Fibroblast of villous mesenchyme (primary cell): Measurements from ENCODE around the gene DBT. TPM values are rescaled to one million over a fixed set of nuclear protein-coding genes. Genes with fewer than 3 reads are reported as not detected.
"Not testable (repeated sequence)": the region's sequence is repeated elsewhere in the genome, so short reads cannot be mapped to it uniquely, and the experiment has no call there.

ENCODE experiments used
- DNase-seq: peaks from one replicate; pipeline ENCODE4 v3.0.0-alpha.2; 2010; ENCODE audit warnings: low read depth
- H3K4me3 ChIP-seq: 2 replicates; pipeline ENCODE4 v1.5.1; 2011; ENCODE audit warnings: low read depth, mild to moderate bottlenecking, low read length
- total RNA-seq: library from RNA; depleted of rRNA; stranded (reverse); fragments of >200 nt; gene quantifications from 2 replicates; pipeline ENCODE4 v1.2.3, GENCODE V29; 2012
- TF ChIP-seq, protein P1 (sequence below): IDR thresholded peaks from 2 replicates; pipeline ENCODE4 v1.5.1; 2012; ENCODE audit warnings: low read depth, mild to moderate bottlenecking, low read length; ENCODE audit not compliant: insufficient read depth

Gene DBT
- total RNA-seq = 4.2 and 6.0 TPM in 2 replicates

DNA sequence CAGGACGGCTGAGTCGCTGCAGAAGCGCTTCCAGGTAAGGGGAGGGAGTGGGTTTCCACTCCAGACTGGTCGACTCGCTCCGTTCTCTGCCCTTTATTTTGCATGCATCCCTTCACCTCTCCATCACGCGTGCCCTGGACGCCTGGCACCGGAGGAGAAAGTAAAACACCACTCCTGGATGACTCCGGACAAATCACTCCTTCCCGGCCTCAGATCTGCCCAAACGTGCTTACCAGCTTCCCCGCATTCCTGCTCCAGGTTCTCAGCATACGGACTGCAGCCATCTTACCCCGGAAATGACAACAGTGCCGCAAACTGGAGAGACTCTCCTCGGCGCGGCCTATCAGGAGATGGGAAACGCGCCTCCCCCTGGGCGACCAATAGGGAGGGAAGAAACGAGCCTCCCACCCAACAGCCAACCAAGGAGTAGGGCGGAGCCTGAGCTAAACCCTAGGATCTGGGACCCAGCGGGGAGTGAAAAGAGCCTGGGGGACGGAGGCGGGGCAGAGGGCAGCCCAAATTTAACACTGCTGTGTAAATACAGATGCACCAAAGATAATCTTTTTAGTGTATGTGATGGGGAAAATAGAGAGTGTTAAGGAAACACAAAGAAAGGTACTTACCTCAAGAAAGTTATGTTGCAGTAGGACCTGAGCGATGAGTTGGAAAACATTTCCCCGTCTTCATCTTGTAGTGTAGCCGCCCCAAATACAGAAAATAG is at the start of gene DBT:
Gene DBT, minus strand, starts transcription at position 298 of the 721 bp plus-strand sequence. Its CDS starts 14 bp downstream, at position 284.
- DNase-seq = peak; percentile 94
- TF ChIP-seq, protein P1, sequence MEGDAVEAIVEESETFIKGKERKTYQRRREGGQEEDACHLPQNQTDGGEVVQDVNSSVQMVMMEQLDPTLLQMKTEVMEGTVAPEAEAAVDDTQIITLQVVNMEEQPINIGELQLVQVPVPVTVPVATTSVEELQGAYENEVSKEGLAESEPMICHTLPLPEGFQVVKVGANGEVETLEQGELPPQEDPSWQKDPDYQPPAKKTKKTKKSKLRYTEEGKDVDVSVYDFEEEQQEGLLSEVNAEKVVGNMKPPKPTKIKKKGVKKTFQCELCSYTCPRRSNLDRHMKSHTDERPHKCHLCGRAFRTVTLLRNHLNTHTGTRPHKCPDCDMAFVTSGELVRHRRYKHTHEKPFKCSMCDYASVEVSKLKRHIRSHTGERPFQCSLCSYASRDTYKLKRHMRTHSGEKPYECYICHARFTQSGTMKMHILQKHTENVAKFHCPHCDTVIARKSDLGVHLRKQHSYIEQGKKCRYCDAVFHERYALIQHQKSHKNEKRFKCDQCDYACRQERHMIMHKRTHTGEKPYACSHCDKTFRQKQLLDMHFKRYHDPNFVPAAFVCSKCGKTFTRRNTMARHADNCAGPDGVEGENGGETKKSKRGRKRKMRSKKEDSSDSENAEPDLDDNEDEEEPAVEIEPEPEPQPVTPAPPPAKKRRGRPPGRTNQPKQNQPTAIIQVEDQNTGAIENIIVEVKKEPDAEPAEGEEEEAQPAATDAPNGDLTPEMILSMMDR = no peak
- peak within 1 kb of the TSS; percentile 98 for H3K4me3 ChIP-seq

DNA sequence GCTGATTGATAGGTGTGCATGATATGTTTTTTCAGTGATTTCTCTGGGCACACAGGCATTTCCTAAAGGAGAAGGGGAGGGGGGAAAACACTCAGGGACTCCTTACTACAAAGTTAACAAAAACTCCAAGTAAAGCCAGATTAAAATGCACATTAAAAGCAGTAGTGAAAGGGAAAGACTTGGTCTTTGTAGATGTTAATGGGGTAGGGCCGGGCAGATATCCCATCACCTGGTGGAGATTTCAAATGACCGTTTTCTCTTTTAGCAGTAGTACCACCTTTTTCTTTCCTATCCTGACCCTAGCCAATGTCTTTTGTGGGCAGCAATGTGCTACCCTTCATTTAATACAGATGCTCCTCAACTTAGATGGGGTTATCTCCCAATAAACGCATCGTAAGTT is 48.9 kb upstream of the DBT start:
- H3K4me3 ChIP-seq = no peak overlapping the region
- TF ChIP-seq, protein P1 = no peak
- DNase-seq = no peak

DNA sequence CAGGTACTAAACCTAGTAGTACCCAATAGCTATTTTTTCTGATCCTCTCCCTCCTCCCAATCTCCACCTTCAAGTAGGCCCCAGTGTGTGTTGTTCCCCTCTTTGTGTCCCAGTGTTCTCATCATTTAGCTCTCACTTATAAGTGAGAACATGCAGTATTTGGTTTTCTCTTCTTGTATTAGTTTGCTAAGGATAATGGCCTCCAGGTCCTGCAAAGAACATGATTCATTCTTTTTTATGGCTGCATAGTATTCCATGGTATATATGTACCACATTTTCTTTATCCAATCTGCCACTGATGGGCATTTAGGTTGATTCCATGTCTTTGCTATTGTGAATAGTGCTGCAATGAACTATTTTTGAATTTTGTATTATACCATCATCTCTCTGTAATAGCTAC is 47.4 kb upstream of the DBT start:
- not testable (repeated sequence) for H3K4me3 ChIP-seq, DNase-seq

DNA sequence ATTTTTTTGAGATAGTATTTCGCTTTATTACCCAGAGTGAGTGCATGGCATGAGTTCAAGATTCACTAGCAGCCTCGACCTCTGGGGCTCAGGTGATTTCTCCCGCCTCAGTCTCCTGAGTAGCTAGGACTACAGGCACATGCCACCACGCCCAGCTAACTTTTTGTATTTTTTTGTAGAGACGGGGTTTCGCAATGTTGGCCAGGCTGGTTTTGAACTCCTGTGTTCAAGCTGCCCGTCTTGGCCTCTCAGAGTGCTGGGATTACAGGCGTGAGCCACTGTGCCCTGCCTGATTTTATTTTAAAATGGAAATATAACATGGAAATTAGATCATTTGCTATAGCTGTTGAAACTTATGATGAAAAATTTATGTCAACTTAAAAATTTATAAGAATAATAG is 46.5 kb upstream of the DBT start:
- DNase-seq = no peak

DNA sequence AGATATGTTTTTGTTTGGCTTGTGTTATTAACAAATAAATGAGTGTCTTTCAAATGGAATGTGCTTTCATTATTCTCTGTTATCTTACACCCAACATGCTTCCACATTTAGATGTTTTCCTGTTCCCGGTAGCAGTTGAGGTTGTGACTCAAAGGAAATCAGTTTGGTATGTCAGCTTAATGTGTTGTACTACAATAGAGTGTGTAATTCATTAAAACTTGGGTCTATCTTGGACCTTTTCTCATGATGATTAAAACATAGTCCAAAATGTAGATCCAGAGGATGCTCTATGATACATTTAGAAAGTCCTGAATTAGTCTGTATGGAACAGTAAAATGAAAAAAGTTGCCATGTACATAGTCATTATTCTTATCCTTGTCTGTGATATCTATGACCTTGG is 43.1 kb upstream of the DBT start:
- DNase-seq = peak; percentile 57
- H3K4me3 ChIP-seq = no peak overlapping the region
- TF ChIP-seq, protein P1 = no peak

More for the DNA sequence above, 46.5 kb upstream of the DBT start:
- TF ChIP-seq, protein P1 = no peak
- H3K4me3 ChIP-seq = no peak overlapping the region

DNA sequence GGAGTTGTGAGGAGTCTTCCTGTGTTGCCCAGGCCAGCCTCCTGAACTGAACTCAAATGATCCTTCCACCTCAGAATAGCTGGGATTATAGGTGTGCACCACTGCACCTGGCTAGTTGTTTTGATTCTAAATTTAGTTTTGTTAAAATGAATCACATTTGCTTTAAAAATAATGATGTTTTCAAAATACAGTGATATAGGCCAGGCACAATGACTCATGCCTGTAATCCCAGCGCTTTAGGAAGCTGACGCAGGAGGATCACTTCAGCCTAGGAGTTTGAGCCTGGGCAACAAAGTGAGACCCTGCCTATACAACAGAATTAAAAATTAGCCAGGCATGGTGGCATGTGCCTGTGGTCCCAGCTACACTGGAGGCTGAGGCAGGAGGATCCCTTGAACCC is 40.7 kb upstream of the DBT start:
- DNase-seq = peak; percentile 74
- TF ChIP-seq, protein P1 = no peak
- no peak overlapping the region for H3K4me3 ChIP-seq

DNA sequence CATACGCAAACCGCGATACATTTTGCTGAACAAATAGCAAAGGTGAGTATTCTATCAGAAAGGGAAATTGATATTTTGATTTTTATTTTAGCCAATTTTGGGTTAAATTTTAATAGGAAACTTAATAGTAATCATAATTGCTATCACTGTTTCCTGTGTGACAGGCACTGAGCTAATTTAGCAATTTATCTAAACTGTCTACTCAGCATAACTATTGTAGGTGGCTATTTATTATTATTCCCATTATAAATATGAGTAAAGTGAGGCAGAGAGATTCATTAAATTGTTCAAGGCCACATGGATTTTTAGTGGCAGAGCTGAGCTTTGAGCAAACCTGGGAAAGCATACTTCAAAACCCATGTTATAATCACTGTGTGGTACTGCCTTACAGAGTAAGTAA is 37.5 kb upstream of the DBT start:
- TF ChIP-seq, protein P1 = no peak
- H3K4me3 ChIP-seq = no peak overlapping the region
- no peak for DNase-seq
